Neuron (in vitro differentiated cells): Measurements from ENCODE around the gene OSER1.

Experiments
- H2AFZ ChIP-seq: one replicate; pipeline ENCODE4 v1.6.1; 2013; ENCODE audit warnings: low read depth, mild to moderate bottlenecking, inconsistent platforms, low read length, moderate library complexity
- H3K27me3 ChIP-seq: one replicate; pipeline ENCODE4 v1.6.1; 2013; ENCODE audit warnings: low read length; ENCODE audit not compliant: insufficient read depth
- H3K36me3 ChIP-seq: one replicate; pipeline ENCODE4 v1.6.1; 2013; ENCODE audit warnings: low read length; ENCODE audit not compliant: insufficient read depth
- H3K4me1 ChIP-seq: one replicate; pipeline ENCODE4 v1.6.1; 2013; ENCODE audit warnings: low read length; ENCODE audit not compliant: insufficient read depth
- H3K4me3 ChIP-seq: 2 replicates; pipeline ENCODE4 v1.5.1; 2013; ENCODE audit warnings: mild to moderate bottlenecking, low read length, moderate library complexity
- H3K9me3 ChIP-seq: one replicate; pipeline ENCODE4 v1.6.1; 2013; ENCODE audit warnings: low read length

OSER1 gene

GRCh38 chr20:44173846-44174245 is 36.7 kb downstream of the OSER1 start:
- no peaks in the 10 kb centered on the region for H3K9me3 ChIP-seq

DNA sequence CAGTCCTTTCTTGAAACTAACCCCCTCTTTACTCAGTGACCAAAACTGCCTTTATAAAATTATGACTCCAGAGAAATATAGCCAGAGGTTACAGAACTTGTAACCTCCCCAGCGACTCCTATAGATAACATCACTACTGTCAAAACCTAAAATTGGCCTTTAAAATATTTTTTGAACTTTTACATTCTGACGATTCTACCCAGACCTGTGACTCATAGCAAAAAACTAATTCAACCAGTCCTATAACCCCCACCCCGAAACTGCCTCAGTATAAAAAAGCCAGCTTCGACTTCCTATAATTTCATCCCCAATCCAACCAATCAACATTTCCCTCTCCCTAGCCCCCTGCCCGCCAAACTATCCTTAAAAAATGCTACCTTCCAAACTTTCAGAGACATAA is 37.5 kb downstream of the OSER1 start:
- H3K27me3 ChIP-seq, result peaks cover 8% of the 10 kb centered on the region
- H3K9me3 ChIP-seq, result no peaks in the 10 kb centered on the region
- no peaks in the 10 kb centered on the region for H3K36me3 ChIP-seq
- H3K4me1 ChIP-seq, result no peaks in the 10 kb centered on the region
- no peak overlapping the region for H2AFZ ChIP-seq
- no peak overlapping the region for H3K4me3 ChIP-seq

More at GRCh38 chr20:44173846-44174245, 36.7 kb downstream of the OSER1 start:
- H2AFZ ChIP-seq, result no peak overlapping the region
- no peaks in the 10 kb centered on the region for H3K36me3 ChIP-seq
- no peak overlapping the region for H3K4me3 ChIP-seq
- H3K4me1 ChIP-seq, result no peaks in the 10 kb centered on the region
- H3K27me3 ChIP-seq, result peaks cover 8% of the 10 kb centered on the region

DNA sequence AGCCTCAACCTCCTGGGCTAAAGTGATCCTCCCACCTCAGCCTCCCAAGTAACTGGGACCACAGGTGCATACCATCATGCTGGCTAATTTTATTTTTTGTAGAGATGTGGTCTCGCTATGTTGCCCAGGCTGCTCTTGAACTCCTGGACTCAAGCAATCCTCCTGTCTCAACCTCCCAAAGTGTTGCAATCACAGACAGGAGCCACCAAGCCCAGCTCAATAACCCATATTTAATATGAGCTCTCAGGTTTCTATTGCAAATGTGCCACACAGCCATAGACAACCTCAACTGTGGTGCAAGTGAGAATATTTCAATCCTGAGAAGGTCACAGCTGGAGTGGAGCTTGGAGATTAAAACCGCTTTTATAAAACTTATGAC is 38.0 kb downstream of the OSER1 start:
- H3K36me3 ChIP-seq, result no peaks in the 10 kb centered on the region

GRCh38 chr20:44171775-44172571 is 38.6 kb downstream of the OSER1 start:
- H3K4me1 ChIP-seq, result peaks cover under 1% of the 10 kb centered on the region
- no peaks in the 10 kb centered on the region for H3K36me3 ChIP-seq
- H3K4me3 ChIP-seq, result no peak overlapping the region
- peaks cover 8% of the 10 kb centered on the region for H3K27me3 ChIP-seq
- H2AFZ ChIP-seq, result no peak overlapping the region
- H3K9me3 ChIP-seq, result no peaks in the 10 kb centered on the region

More for the DNA sequence above, 38.0 kb downstream of the OSER1 start:
- H3K4me1 ChIP-seq, result no peaks in the 10 kb centered on the region
- H3K9me3 ChIP-seq, result no peaks in the 10 kb centered on the region
- no peak overlapping the region for H3K4me3 ChIP-seq
- no peak overlapping the region for H2AFZ ChIP-seq
- peaks cover 8% of the 10 kb centered on the region for H3K27me3 ChIP-seq

GRCh38 chr20:44170816-44171410 is 39.7 kb downstream of the OSER1 start:
- Histone ChIP-seq H3K4me1 (peaks cover 9% of the 10 kb centered on the region), H3K9me3 (no peaks in the 10 kb centered on the region), H2AFZ (no peak overlapping the region)

GRCh38 chr20:44167736-44168135 is 42.8 kb downstream of the OSER1 start:
- Histone ChIP-seq H3K4me1 (peaks cover 9% of the 10 kb centered on the region), H3K9me3 (no peaks in the 10 kb centered on the region), H3K36me3 (no peaks in the 10 kb centered on the region), H3K4me3 (no peak overlapping the region), H2AFZ (no peak overlapping the region), H3K27me3 (peaks cover 3% of the 10 kb centered on the region)

More at GRCh38 chr20:44170816-44171410, 39.7 kb downstream of the OSER1 start:
- no peak overlapping the region for H3K4me3 ChIP-seq
- H3K36me3 ChIP-seq, result no peaks in the 10 kb centered on the region
- H3K27me3 ChIP-seq, result peaks cover 8% of the 10 kb centered on the region

DNA sequence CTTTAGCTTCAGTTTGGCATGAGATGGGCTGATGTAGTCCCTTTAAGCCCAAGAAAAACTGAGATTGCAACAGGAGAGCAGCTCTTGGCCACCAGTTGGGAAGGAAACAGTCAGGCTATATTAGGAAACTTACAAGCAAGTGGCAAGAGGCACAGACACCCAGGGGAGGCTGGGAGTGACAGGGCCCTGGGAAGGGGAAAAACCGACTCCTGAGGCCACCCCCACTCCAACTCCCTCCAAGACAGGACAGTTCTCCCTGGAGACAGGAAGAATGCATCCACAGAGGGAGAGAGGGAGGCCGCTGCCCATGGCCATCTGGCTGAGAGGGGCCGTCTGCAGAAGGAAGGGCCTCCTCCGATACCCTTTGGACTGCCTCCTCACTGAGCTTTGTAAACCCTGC is 44.1 kb downstream of the OSER1 start:
- Histone ChIP-seq H3K36me3 (no peaks in the 10 kb centered on the region), H3K9me3 (no peaks in the 10 kb centered on the region), H3K27me3 (peaks cover 3% of the 10 kb centered on the region), H2AFZ (no peak overlapping the region), H3K4me3 (no peak overlapping the region), H3K4me1 (peaks cover 9% of the 10 kb centered on the region)

GRCh38 chr20:44166008-44166407 is 44.6 kb downstream of the OSER1 start:
- H3K36me3 ChIP-seq, result no peaks in the 10 kb centered on the region
- peaks cover 3% of the 10 kb centered on the region for H3K27me3 ChIP-seq
- H3K9me3 ChIP-seq, result no peaks in the 10 kb centered on the region
- peaks cover 9% of the 10 kb centered on the region for H3K4me1 ChIP-seq
- H3K4me3 ChIP-seq, result no peak overlapping the region
- no peak overlapping the region for H2AFZ ChIP-seq

DNA sequence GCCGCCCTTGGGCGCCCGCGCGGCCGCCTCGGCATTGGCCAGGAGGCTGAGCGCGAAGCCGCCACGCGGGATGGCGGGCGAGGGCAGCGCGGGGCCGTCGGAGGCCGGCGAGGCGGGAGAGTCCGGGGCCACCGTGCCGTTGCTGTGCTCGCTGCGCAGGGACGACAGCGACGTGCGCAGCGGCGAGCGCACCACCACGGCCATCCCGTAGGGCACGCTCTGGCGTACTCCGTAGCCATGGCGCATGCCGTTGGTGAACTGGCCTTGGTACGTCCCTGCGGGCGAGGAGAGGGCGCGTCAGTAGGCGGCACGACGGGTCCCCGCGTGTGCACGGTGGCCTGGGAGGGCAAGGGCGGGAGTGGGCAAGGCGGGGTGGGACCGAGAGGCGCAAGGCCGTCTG is 50.4 kb downstream of the OSER1 start:
- Histone ChIP-seq H3K36me3 (no peaks in the 10 kb centered on the region), H3K9me3 (no peaks in the 10 kb centered on the region), H3K4me3 (no peak overlapping the region), H3K27me3 (no peaks in the 10 kb centered on the region), H3K4me1 (peaks cover 13% of the 10 kb centered on the region), H2AFZ (no peak overlapping the region)

DNA sequence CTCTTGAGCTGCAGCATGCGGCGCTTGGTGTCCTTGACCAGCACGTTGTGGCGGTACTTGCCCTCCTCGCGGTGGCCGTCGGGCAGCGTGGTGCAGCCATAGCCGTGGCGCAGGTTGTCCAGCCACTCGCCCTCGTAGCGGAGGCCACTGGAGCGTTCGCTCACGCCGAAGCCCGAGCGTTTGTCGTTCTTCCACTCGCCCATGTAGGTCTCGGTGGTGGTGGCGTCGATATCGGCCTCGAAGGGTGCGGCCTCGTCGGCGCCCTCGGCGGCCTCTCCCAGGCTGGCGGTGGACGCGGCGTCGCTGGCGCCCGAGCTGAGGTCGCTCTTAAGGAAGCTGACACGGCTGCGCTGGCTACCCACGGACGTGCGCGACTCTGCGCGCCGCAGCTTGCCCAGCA is 50.9 kb downstream of the OSER1 start:
- Histone ChIP-seq H3K9me3 (no peaks in the 10 kb centered on the region), H3K4me1 (peaks cover 14% of the 10 kb centered on the region), H2AFZ (no peak overlapping the region), H3K36me3 (no peaks in the 10 kb centered on the region), H3K4me3 (no peak overlapping the region), H3K27me3 (no peaks in the 10 kb centered on the region)

DNA sequence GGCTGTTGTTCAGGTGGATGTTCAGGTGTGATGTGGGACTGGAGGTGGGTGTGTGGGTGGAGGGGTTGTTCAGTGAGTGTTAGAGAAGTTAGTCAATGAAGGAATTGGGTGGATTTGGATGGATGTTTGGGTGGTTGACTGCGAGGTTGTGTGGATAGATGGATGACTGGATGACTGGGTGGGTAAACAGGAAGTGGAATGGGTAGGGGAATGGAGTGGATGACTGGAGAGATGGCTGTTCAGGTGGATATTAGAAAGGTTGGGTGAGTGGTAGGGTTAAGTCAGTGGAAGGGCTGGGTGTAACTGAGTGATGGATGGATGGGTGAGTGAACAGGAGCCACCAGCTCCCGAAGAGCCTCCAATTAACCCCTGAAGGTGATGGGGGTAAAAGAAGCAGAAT is 51.4 kb downstream of the OSER1 start:
- no peaks in the 10 kb centered on the region for H3K27me3 ChIP-seq

GRCh38 chr20:44157061-44157460 is 53.5 kb downstream of the OSER1 start:
- Histone ChIP-seq H3K4me3 (no peak overlapping the region), H2AFZ (no peak overlapping the region), H3K9me3 (no peaks in the 10 kb centered on the region), H3K36me3 (no peaks in the 10 kb centered on the region), H3K4me1 (peaks cover 23% of the 10 kb centered on the region), H3K27me3 (no peaks in the 10 kb centered on the region)

More for the DNA sequence above, 51.4 kb downstream of the OSER1 start:
- H3K36me3 ChIP-seq, result no peaks in the 10 kb centered on the region
- H2AFZ ChIP-seq, result no peak overlapping the region
- H3K9me3 ChIP-seq, result no peaks in the 10 kb centered on the region
- H3K4me1 ChIP-seq, result peaks cover 16% of the 10 kb centered on the region
- no peak overlapping the region for H3K4me3 ChIP-seq

DNA sequence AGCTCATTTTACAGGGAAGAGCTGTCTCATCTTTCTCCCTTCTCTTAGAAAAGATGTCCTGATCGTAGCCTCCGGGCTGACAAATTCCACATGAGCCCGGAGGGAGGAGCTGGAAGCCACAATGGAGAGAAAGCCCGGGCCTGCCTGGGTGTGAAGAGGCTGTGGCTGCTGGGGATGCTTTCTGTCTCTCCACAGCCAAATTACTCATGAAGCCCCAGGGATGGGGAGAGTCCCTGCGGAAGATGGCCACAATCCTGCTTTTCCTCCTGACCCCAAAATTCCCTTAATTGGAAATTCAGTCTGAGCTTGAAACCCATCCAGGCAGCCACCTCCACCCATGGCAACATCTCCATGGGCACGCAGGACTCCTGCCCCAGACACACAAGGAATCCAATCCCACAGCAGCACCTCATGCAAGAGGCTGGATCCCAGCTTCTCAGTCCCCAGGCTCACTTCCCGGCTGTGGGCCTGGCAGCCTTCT is 56.0 kb downstream of the OSER1 start:
- Histone ChIP-seq H3K4me1 (peaks cover 23% of the 10 kb centered on the region), H3K4me3 (no peak overlapping the region), H3K9me3 (no peaks in the 10 kb centered on the region), H2AFZ (no peak overlapping the region), H3K36me3 (no peaks in the 10 kb centered on the region), H3K27me3 (no peaks in the 10 kb centered on the region)
